NCI-H2081 (cell line): Measurements from ENCODE around the gene C2CD4D.
"Not testable (repeated sequence)": the region's sequence is repeated elsewhere in the genome, so short reads cannot be mapped to it uniquely, and the experiment has no call there.

Experiments
- DNase-seq, 2 experiments: peaks; one replicate each; lab custom pipeline; 2025; lab: John Stamatoyannopoulos, UW

Gene C2CD4D

GRCh38 chr1:151858886-151859665 lies 19.5 kb upstream of the C2CD4D start:
- DNase-seq: no peak

- DNase-seq: no peak
These were observed 18.6 kb upstream of the C2CD4D start for GRCh38 chr1:151858030-151858746.

- no peak for DNase-seq
These were observed 16.3 kb upstream of the C2CD4D start for GRCh38 chr1:151855933-151856332.

GRCh38 chr1:151855516-151855915 lies 15.9 kb upstream of the C2CD4D start:
- DNase-seq: not testable (repeated sequence)

- DNase-seq: no peak
These were observed 15.0 kb upstream of the C2CD4D start for GRCh38 chr1:151854658-151855057.

GRCh38 chr1:151853411-151853943 lies 13.9 kb upstream of the C2CD4D start, which contains the start of gene THEM5:
Gene THEM5, minus strand, starts transcription at chr1:151853712. Its CDS starts 147 bp downstream, at chr1:151853565.
- DNase-seq: no peak

GRCh38 chr1:151852733-151853132 lies 13.1 kb upstream of the C2CD4D start:
- no peak for DNase-seq

- DNase-seq: no peak
These were observed 12.3 kb upstream of the C2CD4D start for GRCh38 chr1:151851886-151852285.

GRCh38 chr1:151849871-151850270 lies 10.3 kb upstream of the C2CD4D start:
- no peak for DNase-seq

GRCh38 chr1:151849126-151849525 lies 9.5 kb upstream of the C2CD4D start:
- no peak for DNase-seq

- no peak for DNase-seq
These were observed 8.4 kb upstream of the C2CD4D start for GRCh38 chr1:151847867-151848596.

- DNase-seq: no peak
These were observed 7.1 kb upstream of the C2CD4D start for GRCh38 chr1:151846686-151847237.

- no peak for DNase-seq
These were observed 6.5 kb upstream of the C2CD4D start for GRCh38 chr1:151846062-151846568.

- no peak for DNase-seq
These were observed 3.8 kb upstream of the C2CD4D start for GRCh38 chr1:151843398-151843797.

GRCh38 chr1:151841141-151841540 lies 1.5 kb upstream of the C2CD4D start:
- no peak for DNase-seq

GRCh38 chr1:151840421-151840820 lies 801 bp upstream of the C2CD4D start:
- no peak for DNase-seq

GRCh38 chr1:151839082-151839412 lies 573 bp downstream of the C2CD4D start:
- DNase-seq: no peak

GRCh38 chr1:151838222-151839081 lies 1.2 kb downstream of the C2CD4D start:
- no peak for DNase-seq

- DNase-seq: no peak
These were observed 1.8 kb downstream of the C2CD4D start for GRCh38 chr1:151837884-151838221.

- DNase-seq: no peak
These were observed 2.4 kb downstream of the C2CD4D start for GRCh38 chr1:151837197-151837596.

GRCh38 chr1:151835596-151835995 lies 4.0 kb downstream of the C2CD4D start:
- DNase-seq: no peak
